Activated CD4-positive, CD25-positive, alpha-beta regulatory T cell treated with anti-CD3 and anti-CD28 coated beads, Interleukin-2, amount 50 U/mL, for 24 hours (primary cell): ENCODE data around the gene RPL37A.

Source experiments
- ATAC-seq, 2 donors: fragments of 150-1000 bp; cut with Tn5 transposase; one replicate each; pipeline ENCODE4 v1.10.0; 2021; ENCODE audit warnings: mild to moderate bottlenecking in 1 of 2, moderate library complexity in 1 of 2

RPL37A gene

GRCh38 chr2:216491793-216492596 is 6.6 kb upstream of the RPL37A start:
- no peak for ATAC-seq

GRCh38 chr2:216492597-216493333 is 5.9 kb upstream of the RPL37A start:
- peak in 1 of 2 donors; percentile 41 for ATAC-seq

- ATAC-seq = no peak
Measured at GRCh38 chr2:216493334-216493685, 5.3 kb upstream of the RPL37A start.

- ATAC-seq = no peak
Measured at GRCh38 chr2:216495656-216496055, 3.0 kb upstream of the RPL37A start.

GRCh38 chr2:216497382-216498069 is 1.1 kb upstream of the RPL37A start:
- ATAC-seq = no peak

- no peak for ATAC-seq
Measured at GRCh38 chr2:216498070-216498378, 620 bp upstream of the RPL37A start.

- no peak for ATAC-seq
Measured at GRCh38 chr2:216499641-216500218, 1.1 kb downstream of the RPL37A start.

- ATAC-seq = no peak
Measured at GRCh38 chr2:216500572-216500971, 1.9 kb downstream of the RPL37A start.

- no peak for ATAC-seq
Measured at GRCh38 chr2:216501854-216502253, 3.2 kb downstream of the RPL37A start.

GRCh38 chr2:216502381-216503158 is 3.9 kb downstream of the RPL37A start:
- no peak for ATAC-seq

- ATAC-seq = no peak
Measured at GRCh38 chr2:216503159-216503629, 4.5 kb downstream of the RPL37A start.

- no peak for ATAC-seq
Measured at GRCh38 chr2:216503697-216504375, 5.2 kb downstream of the RPL37A start.

- ATAC-seq = no peak
Measured at GRCh38 chr2:216504376-216504762, 5.7 kb downstream of the RPL37A start.

- ATAC-seq = no peak
Measured at GRCh38 chr2:216505133-216506106, 6.8 kb downstream of the RPL37A start.

GRCh38 chr2:216507220-216508160 is 8.8 kb downstream of the RPL37A start:
- peak in 1 of 2 donors; percentile 4 for ATAC-seq

- no peak for ATAC-seq
Measured at GRCh38 chr2:216508229-216508628, 9.6 kb downstream of the RPL37A start.

GRCh38 chr2:216516730-216517350 is 18.2 kb downstream of the RPL37A start:
- ATAC-seq = no peak

- ATAC-seq = no peak
Measured at GRCh38 chr2:216517447-216518225, 19.0 kb downstream of the RPL37A start.
